ENCODE measurements around the gene ATP10A.

ATP10A gene

DNA sequence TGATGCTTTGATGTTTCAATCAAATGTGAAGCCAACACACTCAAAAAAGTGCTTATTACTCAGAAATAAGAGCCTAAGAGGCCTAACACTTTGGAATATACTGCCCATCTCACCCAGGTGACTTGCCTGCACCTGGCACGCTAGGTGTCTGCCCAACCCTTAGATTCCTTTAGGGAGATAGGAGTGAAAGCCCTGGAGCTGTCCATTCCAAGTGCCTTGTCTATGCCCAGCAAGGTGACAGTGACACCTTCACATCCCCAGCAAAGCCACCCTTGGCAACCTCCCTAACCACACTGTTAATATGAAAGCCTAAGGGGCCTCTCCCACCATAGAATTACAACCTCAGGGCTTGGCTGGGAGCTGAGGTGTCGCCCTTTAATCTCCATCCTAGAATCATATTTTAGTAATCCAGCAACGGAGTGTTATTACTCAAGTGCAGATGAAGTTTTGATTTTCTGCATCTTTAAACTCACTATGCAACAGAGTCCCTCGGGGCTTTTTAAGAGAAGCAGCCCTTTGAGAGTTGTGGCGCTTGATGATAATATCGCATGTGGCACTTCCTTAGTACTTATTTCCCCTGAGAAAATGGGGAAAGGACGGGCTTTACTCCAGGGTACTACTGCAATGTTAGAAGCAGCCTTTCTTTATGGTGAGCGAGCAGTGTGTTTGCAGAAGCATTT, 24.8 kb downstream of the ATP10A start:
- Histone ChIP-seq H4K20me1 (peaks cover 0 to 49% (median 28%) of the 10 kb centered on the region in 11 experiments; a peak in 13 of 22 replicates), H3K4me3 (no peak overlapping the region), H3K36me3 (0 out of 22 replicates have a peak, but pooled peaks cover 0 to 4% (median 0%) of the 10 kb centered on the region in 11 experiments), H3K9ac (no peak overlapping the region), H3K4me1 (peaks cover 9 to 50% (median 30%) of the 10 kb centered on the region in 10 experiments), H3K27me3 (peaks cover 0 to 15% (median 0%) of the 10 kb centered on the region in 11 experiments; a peak in 4 of 22 replicates), H3K27ac (no peak overlapping the region), H3K4me2 (peak overlapping the region; percentile 1 to 91 (median 76); a peak in 20 of 22 replicates), H3K9me3 (replicated peaks in 1 of 11) (no peaks in the 10 kb centered on the region)
- TF ChIP-seq Cebpa-rat (IDR thresholded peaks at IDR 0.05), result peak in 1 of 11 experiments; percentile 74; a peak in 3 of 22 replicates

DNA sequence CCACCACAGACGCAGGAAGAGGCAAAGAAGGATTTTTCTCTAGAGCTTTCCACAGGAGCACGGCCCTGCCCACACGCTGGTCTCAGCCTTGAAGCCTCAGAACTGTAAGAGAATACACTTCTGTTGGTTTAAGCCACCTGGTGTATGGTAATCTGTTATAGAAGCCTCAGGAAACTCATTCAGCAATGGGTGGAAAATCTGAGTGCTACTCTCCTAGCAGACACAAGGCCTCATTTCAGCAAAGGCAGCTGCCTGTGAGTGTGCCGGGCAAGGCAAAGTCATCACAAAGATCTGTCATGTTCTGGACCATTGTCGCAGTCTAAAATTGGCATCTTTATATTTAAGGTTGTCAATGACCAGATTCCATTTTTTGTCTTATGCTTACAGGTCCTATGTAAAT, 31.0 kb downstream of the ATP10A start:
- peaks cover 0 to 24% (median 0%) of the 10 kb centered on the region in 10 experiments; a peak in 6 of 20 replicates for H3K4me1 ChIP-seq
- H4K20me1 ChIP-seq, result peaks cover 0 to 23% (median 3%) of the 10 kb centered on the region in 11 experiments; a peak in 10 of 22 replicates
- H3K4me2 ChIP-seq, result no peak overlapping the region
- H3K27ac ChIP-seq, result no peak overlapping the region
- H3K4me3 ChIP-seq, result no peak overlapping the region
- no peak overlapping the region for H3K9ac ChIP-seq
- H3K27me3 ChIP-seq, result peaks cover 0 to 7% (median 0%) of the 10 kb centered on the region in 11 experiments; a peak in 2 of 22 replicates
- TF ChIP-seq Cebpa-rat (IDR thresholded peaks at IDR 0.05), result no peak
- peaks cover 0 to 20% (median 8%) of the 10 kb centered on the region in 11 experiments; a peak in 12 of 22 replicates for H3K9me3 ChIP-seq (replicated peaks in 1 of 11)
- peaks cover 0 to 28% (median 0%) of the 10 kb centered on the region in 11 experiments; a peak in 5 of 22 replicates for H3K36me3 ChIP-seq

DNA sequence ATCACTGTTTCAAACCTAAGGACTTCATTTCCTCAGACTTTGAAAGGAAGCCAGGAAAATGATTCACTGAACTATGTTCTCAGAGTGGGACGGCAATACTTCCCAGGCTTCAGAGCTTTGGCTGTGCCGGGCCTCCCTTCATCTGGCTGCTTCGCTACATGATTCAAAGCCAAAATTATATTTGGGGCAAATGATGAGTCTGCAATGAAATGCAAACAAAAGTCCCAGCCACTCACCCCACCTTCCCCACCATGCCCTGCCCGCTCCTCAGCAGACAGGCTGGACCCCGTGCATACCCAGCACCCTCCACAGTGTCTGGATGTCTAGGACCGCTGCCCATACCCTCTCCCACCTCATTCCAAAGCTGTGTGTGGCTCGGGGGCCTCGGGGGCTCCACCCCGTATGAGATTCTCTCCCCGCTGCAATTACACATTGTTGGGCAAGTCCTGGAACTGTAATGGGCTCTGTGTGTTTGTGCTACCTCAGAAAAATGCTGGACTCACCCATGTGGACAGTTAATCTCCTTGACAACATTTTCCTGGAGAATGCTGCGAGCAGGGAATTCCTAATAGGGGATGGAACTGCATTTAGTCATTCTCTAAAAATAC, 32.2 kb downstream of the ATP10A start:
- Histone ChIP-seq H3K27ac (no peak overlapping the region), H3K4me1 (peaks cover 0 to 23% (median 0%) of the 10 kb centered on the region in 10 experiments; a peak in 6 of 20 replicates), H3K36me3 (peaks cover 0 to 33% (median 0%) of the 10 kb centered on the region in 11 experiments; a peak in 7 of 22 replicates), H3K4me2 (no peak overlapping the region), H3K9me3 (replicated peaks in 1 of 11) (peaks cover 7 to 32% (median 18%) of the 10 kb centered on the region in 11 experiments), H3K4me3 (no peak overlapping the region), H3K27me3 (no peaks in the 10 kb centered on the region), H3K9ac (no peak overlapping the region), H4K20me1 (peaks cover 0 to 16% (median 0%) of the 10 kb centered on the region in 11 experiments; a peak in 2 of 22 replicates)
- no peak for TF ChIP-seq Cebpa-rat (IDR thresholded peaks at IDR 0.05)

DNA sequence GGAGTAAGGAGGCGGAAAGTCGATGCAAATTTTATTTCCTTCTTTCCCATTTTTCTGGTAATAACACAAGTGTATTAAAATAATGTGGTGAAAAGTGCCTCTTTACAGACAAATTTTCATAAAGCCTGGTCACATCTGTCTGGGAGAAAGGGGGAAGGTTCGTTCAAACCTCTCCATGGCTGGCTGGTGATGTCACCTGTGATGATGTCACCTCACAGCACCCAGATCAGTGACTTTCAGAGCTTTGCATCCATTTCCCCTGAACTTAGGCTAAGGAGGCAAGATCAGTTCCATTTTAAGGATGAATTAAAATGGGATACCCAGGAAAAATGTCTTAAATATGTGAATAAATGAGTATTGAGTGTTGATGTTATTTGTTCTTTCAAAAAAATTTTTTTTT, 34.1 kb downstream of the ATP10A start:
- H4K20me1 ChIP-seq, result peaks cover 0 to 9% (median 0%) of the 10 kb centered on the region in 11 experiments; a peak in 1 of 22 replicates
- H3K27ac ChIP-seq, result no peak overlapping the region
- peaks cover 11 to 39% (median 24%) of the 10 kb centered on the region in 11 experiments for H3K9me3 ChIP-seq (replicated peaks in 1 of 11)
- no peak overlapping the region for H3K4me3 ChIP-seq
- no peak overlapping the region for H3K4me2 ChIP-seq
- peaks cover 0 to 23% (median 0%) of the 10 kb centered on the region in 10 experiments; a peak in 6 of 20 replicates for H3K4me1 ChIP-seq
- no peak for TF ChIP-seq Cebpa-rat (IDR thresholded peaks at IDR 0.05)
- H3K36me3 ChIP-seq, result peaks cover 0 to 33% (median 0%) of the 10 kb centered on the region in 11 experiments; a peak in 7 of 22 replicates
- H3K9ac ChIP-seq, result no peak overlapping the region
- H3K27me3 ChIP-seq, result no peaks in the 10 kb centered on the region

DNA sequence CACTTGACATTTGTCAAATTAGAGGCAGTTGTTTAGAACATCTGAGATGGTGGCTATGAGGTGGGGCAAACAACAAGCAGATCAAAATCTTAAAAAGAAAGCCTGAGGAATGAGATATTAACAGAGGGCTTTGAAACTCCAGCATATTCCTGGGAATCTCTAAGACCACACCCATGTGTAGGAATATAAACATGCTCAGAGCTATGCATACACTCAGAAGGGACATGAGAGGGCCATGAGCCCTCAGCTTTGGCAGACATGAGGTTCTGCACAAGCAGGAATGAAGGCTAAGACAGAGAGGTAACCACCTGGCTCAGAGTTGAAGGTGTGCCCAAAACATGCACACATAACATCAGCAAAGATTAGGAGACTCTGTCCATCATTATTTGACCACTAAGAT, 37.9 kb downstream of the ATP10A start:
- Histone ChIP-seq H3K36me3 (peaks cover 0 to 29% (median 0%) of the 10 kb centered on the region in 11 experiments; a peak in 7 of 22 replicates), H3K4me1 (0 out of 20 replicates have a peak, but pooled peaks cover 0 to 9% (median 0%) of the 10 kb centered on the region in 10 experiments), H3K4me3 (no peak overlapping the region), H3K4me2 (no peak overlapping the region), H3K27ac (no peak overlapping the region), H3K27me3 (no peaks in the 10 kb centered on the region), H4K20me1 (0 out of 22 replicates have a peak, but pooled peaks cover 0 to 6% (median 0%) of the 10 kb centered on the region in 11 experiments), H3K9me3 (replicated peaks in 1 of 11) (peaks cover 11 to 39% (median 24%) of the 10 kb centered on the region in 11 experiments), H3K9ac (no peak overlapping the region)
- no peak for TF ChIP-seq Cebpa-rat (IDR thresholded peaks at IDR 0.05)

DNA sequence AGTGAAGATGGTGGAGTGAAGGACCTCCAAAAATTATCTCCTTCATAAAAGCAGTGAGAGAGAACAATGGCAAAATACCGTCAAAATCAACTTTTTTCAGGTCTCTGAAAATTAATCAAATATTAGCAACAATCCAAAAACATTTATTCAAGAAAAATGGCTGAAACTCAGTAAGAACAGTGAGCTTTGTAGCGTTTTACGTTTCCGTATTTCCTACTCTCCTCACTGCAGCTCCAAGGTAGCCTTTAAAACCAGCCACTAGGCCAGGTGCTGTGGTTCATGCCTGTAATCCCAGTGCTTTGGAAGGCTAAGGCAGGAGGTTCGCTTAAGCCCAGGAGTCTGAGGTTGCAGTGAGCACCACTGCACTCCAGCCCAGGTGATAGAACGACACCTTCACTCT, 38.5 kb downstream of the ATP10A start:
- Histone ChIP-seq H3K4me3 (no peak overlapping the region), H3K9ac (no peak overlapping the region), H3K27ac (no peak overlapping the region), H3K4me1 (0 out of 20 replicates have a peak, but pooled peaks cover 0 to 6% (median 0%) of the 10 kb centered on the region in 10 experiments), H3K4me2 (no peak overlapping the region), H3K9me3 (replicated peaks in 1 of 11) (peaks cover 11 to 39% (median 24%) of the 10 kb centered on the region in 11 experiments), H3K36me3 (peaks cover 0 to 23% (median 0%) of the 10 kb centered on the region in 11 experiments; a peak in 7 of 22 replicates), H3K27me3 (no peaks in the 10 kb centered on the region), H4K20me1 (0 out of 22 replicates have a peak, but pooled peaks cover 0 to 3% (median 0%) of the 10 kb centered on the region in 11 experiments)
- no peak for TF ChIP-seq Cebpa-rat (IDR thresholded peaks at IDR 0.05)

DNA sequence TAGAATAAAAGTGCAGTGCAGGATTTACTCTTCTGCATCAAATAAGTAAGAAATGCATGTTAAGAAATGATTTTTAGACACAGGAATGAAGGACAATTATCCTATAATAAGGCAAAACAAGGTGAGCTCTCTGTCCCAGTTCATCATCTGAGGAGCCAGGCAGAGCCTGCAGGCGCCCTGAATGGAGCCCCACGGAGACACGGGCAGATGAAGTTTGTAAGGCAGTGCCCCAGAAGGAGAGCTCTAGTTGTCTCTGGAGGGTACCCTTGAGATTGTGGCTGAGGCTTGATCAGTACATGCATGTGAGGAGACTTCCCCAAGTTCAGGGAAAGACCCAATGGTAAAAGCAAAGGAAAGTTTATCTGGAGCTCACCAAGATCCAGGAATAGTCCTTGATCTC, 50.3 kb downstream of the ATP10A start:
- Histone ChIP-seq H3K27me3 (peaks cover 0 to 12% (median 0%) of the 10 kb centered on the region in 11 experiments; a peak in 2 of 22 replicates), H4K20me1 (peaks cover 0 to 15% (median 4%) of the 10 kb centered on the region in 11 experiments; a peak in 8 of 22 replicates), H3K4me2 (peak overlapping the region in 9 of 11 experiments; percentile 8 to 89 (median 73); a peak in 12 of 22 replicates), H3K4me3 (no peak overlapping the region), H3K9me3 (replicated peaks in 1 of 11) (no peaks in the 10 kb centered on the region), H3K9ac (no peak overlapping the region), H3K4me1 (peaks cover 11 to 60% (median 41%) of the 10 kb centered on the region in 10 experiments), H3K36me3 (0 out of 22 replicates have a peak, but pooled peaks cover 0 to 5% (median 0%) of the 10 kb centered on the region in 11 experiments), H3K27ac (no peak overlapping the region)
- no peak for TF ChIP-seq Cebpa-rat (IDR thresholded peaks at IDR 0.05)

DNA sequence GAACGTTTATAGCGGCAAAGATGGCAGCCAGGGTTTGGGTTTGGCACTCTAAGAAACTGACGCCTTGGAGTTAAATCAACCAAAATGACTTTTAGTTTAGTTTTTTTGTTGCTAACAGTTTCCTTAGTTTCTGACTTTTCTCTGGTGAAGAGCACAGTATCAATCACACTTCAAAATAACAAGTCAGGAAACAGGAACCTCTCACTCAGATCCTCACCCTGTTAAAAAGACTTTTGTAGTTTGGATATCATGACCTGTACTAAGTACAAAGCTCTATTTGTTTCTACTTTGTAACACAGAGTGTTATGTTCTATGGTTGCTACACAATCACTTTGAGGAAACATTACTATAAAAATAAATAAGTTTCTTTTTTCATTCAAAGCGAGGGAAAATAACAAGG, 51.1 kb downstream of the ATP10A start:
- no peak for TF ChIP-seq Cebpa-rat (IDR thresholded peaks at IDR 0.05)
- H3K9ac ChIP-seq, result no peak overlapping the region
- no peaks in the 10 kb centered on the region for H3K9me3 ChIP-seq (replicated peaks in 1 of 11)
- peaks cover 0 to 12% (median 0%) of the 10 kb centered on the region in 11 experiments; a peak in 2 of 22 replicates for H3K27me3 ChIP-seq
- 0 out of 22 replicates have a peak, but pooled peaks cover 0 to 5% (median 0%) of the 10 kb centered on the region in 11 experiments for H3K36me3 ChIP-seq
- peak overlapping the region; percentile 55 to 89 (median 73) for H3K4me2 ChIP-seq
- H3K27ac ChIP-seq, result no peak overlapping the region
- peaks cover 0 to 15% (median 4%) of the 10 kb centered on the region in 11 experiments; a peak in 8 of 22 replicates for H4K20me1 ChIP-seq
- peaks cover 11 to 62% (median 42%) of the 10 kb centered on the region in 10 experiments for H3K4me1 ChIP-seq
- no peak overlapping the region for H3K4me3 ChIP-seq
